ENCODE measurements around the gene CLMP.

The CLMP gene

GRCh38 chr11:123193742-123194141 is 1.3 kb downstream of the CLMP start:
- no peak for TF ChIP-seq CTCF (IDR thresholded peaks at IDR 0.05; ENCODE audit: low read depth, low read length, missing control alignments)
- H3K4me3 ChIP-seq (replicated peaks; ENCODE audit: low read depth, low read length): peak overlapping the region; percentile 82
- DNase-seq (ENCODE audit: extremely low read depth, low read depth): no peak

- no peak for DNase-seq (ENCODE audit: extremely low read depth, low read depth)
- no peak for TF ChIP-seq CTCF (IDR thresholded peaks at IDR 0.05; ENCODE audit: low read depth, low read length, missing control alignments)
- peak overlapping the region; percentile 82 for H3K4me3 ChIP-seq (replicated peaks; ENCODE audit: low read depth, low read length)
These were observed 3.1 kb downstream of the CLMP start for GRCh38 chr11:123191939-123192338.

GRCh38 chr11:123190518-123190917 is 4.5 kb downstream of the CLMP start:
- no peak for TF ChIP-seq CTCF (IDR thresholded peaks at IDR 0.05; ENCODE audit: low read depth, low read length, missing control alignments)
- no peak for DNase-seq (ENCODE audit: extremely low read depth, low read depth)
- no peak overlapping the region for H3K4me3 ChIP-seq (replicated peaks; ENCODE audit: low read depth, low read length)

- peak; percentile 2 for TF ChIP-seq CTCF (IDR thresholded peaks at IDR 0.05; ENCODE audit: low read depth, low read length, missing control alignments)
- DNase-seq (ENCODE audit: extremely low read depth, low read depth): peak; percentile 85
- H3K4me3 ChIP-seq (replicated peaks; ENCODE audit: low read depth, low read length): peak overlapping the region; percentile 11
These were observed 6.4 kb downstream of the CLMP start for GRCh38 chr11:123188508-123189165.

GRCh38 chr11:123187665-123188507 is 7.2 kb downstream of the CLMP start:
- no peak for DNase-seq (ENCODE audit: extremely low read depth, low read depth)
- peak overlapping the region; percentile 11 for H3K4me3 ChIP-seq (replicated peaks; ENCODE audit: low read depth, low read length)

GRCh38 chr11:123187248-123187647 is 7.8 kb downstream of the CLMP start:
- no peak for TF ChIP-seq CTCF (IDR thresholded peaks at IDR 0.05; ENCODE audit: low read depth, low read length, missing control alignments)
- DNase-seq (ENCODE audit: extremely low read depth, low read depth): no peak
- H3K4me3 ChIP-seq (replicated peaks; ENCODE audit: low read depth, low read length): no peak overlapping the region

More at GRCh38 chr11:123187665-123188507, 7.2 kb downstream of the CLMP start:
- no peak for TF ChIP-seq CTCF (IDR thresholded peaks at IDR 0.05; ENCODE audit: low read depth, low read length, missing control alignments)
